Neural crest cell (in vitro differentiated cells): ENCODE measurements around the gene C1QL1. TPM values are rescaled to one million over a fixed set of nuclear protein-coding genes. Genes with fewer than 3 reads are reported as not detected.

Experiments
- DNase-seq: peaks from one replicate; pipeline ENCODE4 v3.0.0; 2021; ENCODE audit warnings: low read depth, mixed read lengths, low spot score
- H3K27ac Mint-ChIP-seq: one replicate; pipeline ENCODE4 v1.8.0; 2021; ENCODE audit warnings: mild to moderate bottlenecking, mixed read lengths; ENCODE audit not compliant: unreplicated experiment
- H3K27me3 Mint-ChIP-seq: 2 replicates; pipeline ENCODE4 v1.8.0; 2021; ENCODE audit warnings: low read depth, mild to moderate bottlenecking, mixed read lengths
- H3K36me3 Mint-ChIP-seq: 2 replicates; pipeline ENCODE4 v1.8.0; 2021; ENCODE audit warnings: low read depth, mild to moderate bottlenecking, mixed read lengths
- H3K4me1 Mint-ChIP-seq: 2 replicates; pipeline ENCODE4 v1.8.0; 2021; ENCODE audit warnings: mixed read lengths
- H3K4me3 Mint-ChIP-seq: one replicate; pipeline ENCODE4 v1.8.0; 2021; ENCODE audit warnings: mild to moderate bottlenecking, mixed read lengths
- H3K9me3 Mint-ChIP-seq: 2 replicates; pipeline ENCODE4 v1.8.0; 2021; ENCODE audit warnings: mixed read lengths
- CTCF ChIP-seq: fragments of 200-600 bp; sonication (generic); conservative IDR thresholded peaks from 2 replicates; pipeline ENCODE4 v1.5.0; 2021; ENCODE audit warnings: antibody characterized with exemption, mild to moderate bottlenecking
- long read RNA-seq: library from polyadenylated mRNA; unstranded; transcript quantifications from one replicate; pipeline ENCODE4 v2.0.0, GENCODE V29; 2020
- total RNA-seq: library from RNA; stranded (reverse); gene quantifications from 2 replicates; pipeline ENCODE4 v1.2.1, GENCODE V29; 2021

C1QL1 gene
- 7.1 and 7.7 TPM in 2 replicates for total RNA-seq
- long read RNA-seq, result 0 reads

- H3K27ac Mint-ChIP-seq, result peak within 1 kb of the TSS; percentile 83
- no peaks in the 10 kb centered on the region for H3K9me3 Mint-ChIP-seq
Measured at GRCh38 chr17:44968225-44969143, at the start of gene C1QL1. Gene C1QL1 (minus strand): TSS chr17:44968303. CDS start chr17:44968048, 255 bp downstream.

GRCh38 chr17:45016823-45017222, 48.7 kb upstream of the C1QL1 start:
- peak; percentile 34 for TF ChIP-seq CTCF
- no peak for DNase-seq
- Mint-ChIP-seq H3K27me3 (peaks cover 46% of the 10 kb centered on the region), H3K36me3 (peaks cover 2% of the 10 kb centered on the region), H3K4me1 (peaks cover 28% of the 10 kb centered on the region), H3K4me3 (peak overlapping the region; percentile 68), H3K27ac (no peak overlapping the region), H3K9me3 (no peaks in the 10 kb centered on the region)

More at GRCh38 chr17:44968225-44969143, at the start of gene C1QL1:
- Mint-ChIP-seq H3K4me3 (peak within 1 kb of the TSS; percentile 87), H3K4me1 (peaks cover 20% of the 10 kb centered on the region), H3K36me3 (no peaks in the 10 kb centered on the region), H3K27me3 (peaks cover 86% of the 10 kb centered on the region)
- peak; percentile 85 for DNase-seq
- TF ChIP-seq CTCF, result peak; percentile 53

GRCh38 chr17:45016237-45016636, 48.1 kb upstream of the C1QL1 start:
- Mint-ChIP-seq H3K4me1 (peaks cover 25% of the 10 kb centered on the region), H3K36me3 (peaks cover 2% of the 10 kb centered on the region), H3K4me3 (peak overlapping the region; percentile 15), H3K9me3 (no peaks in the 10 kb centered on the region), H3K27ac (no peak overlapping the region), H3K27me3 (peaks cover 41% of the 10 kb centered on the region)
- DNase-seq, result no peak
- no peak for TF ChIP-seq CTCF

- no peak overlapping the region for H3K4me3 Mint-ChIP-seq
- H3K4me1 Mint-ChIP-seq, result peaks cover 5% of the 10 kb centered on the region
- no peaks in the 10 kb centered on the region for H3K9me3 Mint-ChIP-seq
- H3K27ac Mint-ChIP-seq, result no peak overlapping the region
- no peak for TF ChIP-seq CTCF
- H3K36me3 Mint-ChIP-seq, result no peaks in the 10 kb centered on the region
- peaks cover 18% of the 10 kb centered on the region for H3K27me3 Mint-ChIP-seq
- no peak for DNase-seq
Measured at GRCh38 chr17:45013021-45013997, 45.2 kb upstream of the C1QL1 start.

GRCh38 chr17:45011767-45012166, 43.7 kb upstream of the C1QL1 start:
- H3K27me3 Mint-ChIP-seq, result peaks cover 16% of the 10 kb centered on the region
- no peaks in the 10 kb centered on the region for H3K9me3 Mint-ChIP-seq
- no peak for TF ChIP-seq CTCF
- no peak overlapping the region for H3K27ac Mint-ChIP-seq
- H3K4me1 Mint-ChIP-seq, result no peaks in the 10 kb centered on the region
- no peak overlapping the region for H3K4me3 Mint-ChIP-seq
- no peak for DNase-seq
- no peaks in the 10 kb centered on the region for H3K36me3 Mint-ChIP-seq
